ENCODE results near the gene WDR82. TPM values are rescaled to one million over a fixed set of nuclear protein-coding genes. Genes with fewer than 3 reads are reported as not detected.

WDR82 gene, protein sequence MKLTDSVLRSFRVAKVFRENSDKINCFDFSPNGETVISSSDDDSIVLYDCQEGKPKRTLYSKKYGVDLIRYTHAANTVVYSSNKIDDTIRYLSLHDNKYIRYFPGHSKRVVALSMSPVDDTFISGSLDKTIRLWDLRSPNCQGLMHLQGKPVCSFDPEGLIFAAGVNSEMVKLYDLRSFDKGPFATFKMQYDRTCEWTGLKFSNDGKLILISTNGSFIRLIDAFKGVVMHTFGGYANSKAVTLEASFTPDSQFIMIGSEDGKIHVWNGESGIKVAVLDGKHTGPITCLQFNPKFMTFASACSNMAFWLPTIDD
- total RNA-seq (2012; rRNA removed) (65.3 and 68.1 TPM in 2 replicates), polyA plus RNA-seq (2012; rRNA removed) (30.9 and 38.1 TPM in 2 replicates), Bru-seq, nascent RNA (percentile 91 among the genes with signal in this experiment), BruChase-seq, experiment 1, labeled RNA remaining after a 6-hour chase (percentile 92 among the genes with signal in this experiment), BruChase-seq, experiment 2, labeled RNA remaining after a 2-hour chase (percentile 96 among the genes with signal in this experiment)
- 11.6 and 13.7 TPM in 2 replicates for polyA plus RNA-seq (2012; cell fraction: cytosol; rRNA removed)
- polyA plus RNA-seq (2012; cell fraction: nucleus; rRNA removed; ENCODE audit: low replicate concordance), result 4.1 and 16.9 TPM in 2 replicates
- long read RNA-seq, full-length matches to known transcripts, result 5 of 18 reads
- long read RNA-seq, partial matches to known transcripts, result 3 of 18 reads
- long read RNA-seq, other reads (novel, unspliced or antisense), result 10 of 18 reads

DNA sequence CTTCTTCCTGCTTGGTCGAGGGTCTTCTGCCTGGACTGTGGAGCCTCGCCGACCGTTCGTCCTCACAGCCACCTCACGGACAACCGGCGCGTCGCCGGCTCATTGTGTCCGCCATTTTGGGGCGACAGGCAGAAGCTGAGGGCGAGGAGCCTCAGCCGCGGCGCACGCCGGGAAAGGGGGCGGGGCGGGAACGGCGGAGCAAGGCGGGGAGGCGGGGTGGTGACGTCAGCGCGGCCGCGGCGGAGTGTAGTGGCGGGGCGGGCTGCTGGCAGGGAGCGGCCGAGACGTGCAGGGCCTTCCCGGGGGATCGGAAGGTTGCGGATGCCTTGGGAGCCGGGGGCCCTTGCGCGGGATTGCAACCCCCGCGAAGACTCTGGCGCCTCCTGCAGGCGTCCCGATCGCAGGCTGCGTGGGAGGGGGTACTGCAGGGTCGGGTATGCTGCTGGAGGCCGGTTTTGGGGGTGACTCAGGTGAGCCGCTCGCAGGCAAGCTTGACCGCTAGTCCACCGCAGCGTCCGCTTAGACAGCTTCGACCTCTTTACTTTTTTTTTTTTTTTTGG is at the start of gene WDR82:
Gene WDR82 (minus strand): TSS at position 140 of the 560 bp plus-strand sequence. CDS start 288 bp downstream, outside the sequence.
- peaks cover 16% of the 10 kb centered on the region; the same call in 1 of the 2 replicates for H3K9me1 ChIP-seq (ENCODE audit: insufficient read depth, low read length)
- dilution Hi-C loops (cut with HindIII; ENCODE audit: low sequenced_read_pairs, unreplicated experiment), result no loop called here
- no peaks in the 10 kb centered on the region for H3K27me3 ChIP-seq (ENCODE audit: control insufficient read depth, insufficient read depth, low read length)
- peak within 1 kb of the TSS; percentile 100 for H3K23ac ChIP-seq (ENCODE audit: low read depth, low read length)
- BruUV-seq (replicated peaks), result no TSS peak
- H2BK20ac ChIP-seq (ENCODE audit: low read depth, low read length), result peak within 1 kb of the TSS; percentile 18; the same call in 1 of the 2 replicates
- peak within 1 kb of the TSS; percentile 98 for H4K5ac ChIP-seq (ENCODE audit: low read depth, low read length)
- peak within 1 kb of the TSS; percentile 98 for H2AK9ac ChIP-seq (replicated peaks; ENCODE audit: low read depth, low read length, poor library complexity)
- ChIA-PET CTCF (interaction anchor here (0.6 to 1.4 kb wide), 3 partner anchors 17 to 242 kb away, joined by 3 to 6 read pairs (median 3); no protein-coding TSS in a partner anchor), POLR2A (ENCODE audit: unreplicated experiment) (interaction anchor here (0.6 to 0.7 kb wide), 2 partner anchors 30 to 500 kb away, joined by 4 to 8 read pairs; no protein-coding TSS in a partner anchor)
- H3K4me2 ChIP-seq (ENCODE audit: low read depth, low read length), result peak within 1 kb of the TSS; percentile 88
- peak within 1 kb of the TSS; percentile 99 for H3K4ac ChIP-seq (ENCODE audit: low read depth, low read length)
- H3K14ac ChIP-seq (replicated peaks; ENCODE audit: low read depth, low read length), result peak within 1 kb of the TSS; percentile 100
- peak within 1 kb of the TSS; percentile 97 for H3K4me3 ChIP-seq (ENCODE audit: insufficient read depth, low read depth, low read length)
- ATAC-seq (ENCODE audit: low read depth), result peak; percentile 95
- peak within 1 kb of the TSS; percentile 97 for H4K91ac ChIP-seq (ENCODE audit: insufficient read depth, low read depth, low read length)
- H3K27ac ChIP-seq (ENCODE audit: insufficient read depth, low read length), result peak within 1 kb of the TSS; percentile 100
- H3K36me3 ChIP-seq (ENCODE audit: control insufficient read depth, insufficient read depth, low read length), result peaks cover 4% of the 10 kb centered on the region; the same call in 1 of the 2 replicates
- in situ Hi-C loops (cut with MboI; ENCODE audit: low sequenced_read_pairs), result no loop called here
- peak; percentile 89 for DNase-seq
- no peaks in the 10 kb centered on the region for H3K9me3 ChIP-seq (ENCODE audit: control insufficient read depth, insufficient read depth, low read length)
- peak within 1 kb of the TSS; percentile 98 for H2AFZ ChIP-seq (replicated peaks; ENCODE audit: low read length, poor library complexity)
- H4K20me1 ChIP-seq (ENCODE audit: insufficient read depth, low read length), result peaks cover 41% of the 10 kb centered on the region
- H3K4me1 ChIP-seq (ENCODE audit: control insufficient read depth, insufficient read depth, low read length), result peaks cover 14% of the 10 kb centered on the region
- intact Hi-C loops (cut with micrococcal nuclease), result loop anchor here (5.0 kb wide), 1 partner anchor 41 kb away; the partner anchor contains the start of gene TWF2
- H2AK5ac ChIP-seq (ENCODE audit: low read depth, low read length), result peak within 1 kb of the TSS; percentile 99
- H3K18ac ChIP-seq (ENCODE audit: low read depth, low read length), result peak within 1 kb of the TSS; percentile 97
- H3K56ac ChIP-seq (ENCODE audit: extremely low read depth, insufficient read depth, low read length), result peak within 1 kb of the TSS; percentile 92
- H4K8ac ChIP-seq (ENCODE audit: low read depth in 2 of 2, low read length in 2 of 2), result peak within 1 kb of the TSS; percentile 87 to 99
- no peak within 1 kb of the TSS; the same call in 2 of the 3 replicates for H2BK15ac ChIP-seq (ENCODE audit: low read depth, low read length)
- H2BK5ac ChIP-seq (ENCODE audit: low read depth, low read length, poor library complexity, severe bottlenecking), result peak within 1 kb of the TSS; percentile 100
- H2BK120ac ChIP-seq (ENCODE audit: low read depth, low read length), result peak within 1 kb of the TSS; percentile 92
- 1% methylated on average over 18 of the region's 58 CpGs; no CpG with 5 or more reads in 1 of the 2 experiments for WGBS, 2 experiments (ENCODE audit: extremely low coverage in 2 of 2, insufficient read length in 1 of 2)
- H3K9ac ChIP-seq (ENCODE audit: low read depth, low read length), result peak within 1 kb of the TSS; percentile 100
- peaks cover 6 to 18% of the 10 kb centered on the region in 2 experiments; a peak in 3 of 4 replicates for H3K79me1 ChIP-seq (ENCODE audit: low read depth in 1 of 2, low read length in 2 of 2)
- peak; percentile 70; the same call in 1 of the 2 replicates for TF ChIP-seq MAZ (IDR thresholded peaks at IDR 0.05; ENCODE audit: borderline replicate concordance, low read depth, low read length)
- TF ChIP-seq RCOR1 (IDR thresholded peaks at IDR 0.05; ENCODE audit: insufficient replicate concordance, low read length), result no peak
- 0 out of 2 replicates have a peak, but pooled peaks have one; percentile 11 for TF ChIP-seq SMC3 (IDR thresholded peaks at IDR 0.05; ENCODE audit: low read depth, low read length)
- TF ChIP-seq, protein P1, sequence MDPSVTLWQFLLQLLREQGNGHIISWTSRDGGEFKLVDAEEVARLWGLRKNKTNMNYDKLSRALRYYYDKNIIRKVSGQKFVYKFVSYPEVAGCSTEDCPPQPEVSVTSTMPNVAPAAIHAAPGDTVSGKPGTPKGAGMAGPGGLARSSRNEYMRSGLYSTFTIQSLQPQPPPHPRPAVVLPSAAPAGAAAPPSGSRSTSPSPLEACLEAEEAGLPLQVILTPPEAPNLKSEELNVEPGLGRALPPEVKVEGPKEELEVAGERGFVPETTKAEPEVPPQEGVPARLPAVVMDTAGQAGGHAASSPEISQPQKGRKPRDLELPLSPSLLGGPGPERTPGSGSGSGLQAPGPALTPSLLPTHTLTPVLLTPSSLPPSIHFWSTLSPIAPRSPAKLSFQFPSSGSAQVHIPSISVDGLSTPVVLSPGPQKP (IDR thresholded peaks at IDR 0.05; ENCODE audit: borderline replicate concordance, low read depth, low read length), result no peak
- TF ChIP-seq CEBPB (IDR thresholded peaks at IDR 0.05; ENCODE audit: low read depth, low read length), result no peak
- no peak; the same call in 1 of the 2 replicates for TF ChIP-seq MXI1 (IDR thresholded peaks at IDR 0.05; ENCODE audit: borderline replicate concordance, low read depth, low read length)
- no peak for TF ChIP-seq FOS (IDR thresholded peaks at IDR 0.05; ENCODE audit: low read depth, low read length)
- no peak for TF ChIP-seq CHD1 (IDR thresholded peaks at IDR 0.05; ENCODE audit: low read depth, low read length)
- TF ChIP-seq MAFK (IDR thresholded peaks at IDR 0.05; ENCODE audit: low read depth, low read length), result no peak
- no peak for TF ChIP-seq BHLHE40 (IDR thresholded peaks at IDR 0.05; ENCODE audit: low read depth, low read length)
- TF ChIP-seq RFX5 (IDR thresholded peaks at IDR 0.05; ENCODE audit: low read depth, low read length), result no peak
- no peak for TF ChIP-seq NFE2L2 (IDR thresholded peaks at IDR 0.05; ENCODE audit: low read depth, low read length)
- TF ChIP-seq RAD21 (IDR thresholded peaks at IDR 0.05; ENCODE audit: low read length), result peak; percentile 32

Data from IMR-90 (cell line).